A172 (cell line): ENCODE data around the gene AUTS2. TPM values are rescaled to one million over a fixed set of nuclear protein-coding genes. Genes with fewer than 3 reads are reported as not detected.

Experiments used
- DNase-seq: peaks from one replicate; pipeline ENCODE4 v3.0.0-alpha.2; 2015; ENCODE audit warnings: low spot score
- total RNA-seq: library from RNA; depleted of rRNA; stranded (reverse); fragments of >200 nt; shearing (Covaris generic); gene quantifications from 2 replicates; pipeline ENCODE4 v1.2.3, GENCODE V29; 2014

Gene AUTS2
- total RNA-seq, 1 experiment from 2014 or later = 4.6 TPM

DNA sequence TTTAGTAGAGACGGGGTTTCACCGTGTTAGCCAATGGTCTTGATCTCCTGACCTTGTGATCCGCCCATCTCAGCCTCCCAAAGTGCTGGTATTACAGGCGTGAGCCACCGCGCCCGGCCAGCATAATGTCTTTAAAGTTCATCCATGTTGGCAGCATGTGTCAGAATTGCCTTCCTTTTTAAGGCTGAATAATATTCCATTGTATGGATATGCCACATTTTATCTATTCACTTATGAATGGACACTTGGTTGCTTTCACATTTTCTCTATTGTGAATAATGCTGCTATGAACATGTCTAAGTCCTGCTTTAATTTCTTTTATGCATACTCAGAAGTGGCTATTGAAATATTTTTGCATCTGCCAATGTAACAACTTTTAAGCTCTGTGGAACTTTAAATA lies 779.7 kb downstream of the AUTS2 start:
- no peak for DNase-seq

DNA sequence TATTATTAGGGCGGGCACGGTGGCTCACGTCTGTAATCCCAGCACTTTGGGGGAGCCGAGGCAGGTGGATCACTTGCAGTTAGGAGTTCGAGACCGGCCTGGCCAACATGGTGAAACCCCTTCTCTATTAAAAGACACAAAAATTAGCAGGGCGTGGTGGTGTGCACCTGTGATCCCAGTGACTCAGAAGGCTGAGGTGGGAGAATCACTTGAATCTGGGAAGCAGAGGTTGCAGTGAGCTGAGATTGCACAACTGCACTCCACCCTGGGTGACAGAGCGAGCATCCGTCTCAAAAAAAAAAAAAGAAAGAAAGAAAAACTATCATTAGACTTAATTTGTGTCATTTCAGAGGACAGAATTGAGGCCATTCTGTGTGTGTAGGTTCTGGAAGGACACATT lies 780.9 kb downstream of the AUTS2 start:
- DNase-seq = no peak

DNA sequence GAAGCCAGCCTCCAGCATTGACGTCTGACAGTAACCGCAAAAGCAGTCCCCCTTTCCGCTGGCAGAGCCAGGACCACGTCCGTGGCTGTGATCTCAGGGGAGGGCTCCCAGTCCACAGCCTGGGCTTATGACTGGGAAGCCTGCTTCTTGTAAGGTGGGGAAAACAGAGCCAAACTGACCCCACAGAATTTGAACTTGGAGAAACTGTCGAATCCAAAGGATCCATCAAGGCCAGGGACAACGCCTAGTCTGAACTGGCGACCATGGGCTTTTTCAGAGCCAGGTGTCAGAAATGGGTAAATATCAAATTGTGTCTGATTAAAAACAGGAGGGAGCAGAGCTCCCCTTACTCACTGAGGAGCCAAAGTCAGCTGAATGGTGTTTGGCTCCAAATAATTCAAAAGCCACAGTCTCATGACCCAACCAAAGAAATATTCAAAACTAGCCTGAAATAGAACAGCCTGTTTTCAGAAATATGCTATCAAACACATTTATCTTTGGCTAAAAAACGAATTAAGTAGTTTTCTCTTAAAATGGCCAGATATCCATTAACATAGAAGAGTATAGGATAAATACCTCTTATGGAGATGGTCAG lies 782.2 kb downstream of the AUTS2 start:
- DNase-seq = no peak

DNA sequence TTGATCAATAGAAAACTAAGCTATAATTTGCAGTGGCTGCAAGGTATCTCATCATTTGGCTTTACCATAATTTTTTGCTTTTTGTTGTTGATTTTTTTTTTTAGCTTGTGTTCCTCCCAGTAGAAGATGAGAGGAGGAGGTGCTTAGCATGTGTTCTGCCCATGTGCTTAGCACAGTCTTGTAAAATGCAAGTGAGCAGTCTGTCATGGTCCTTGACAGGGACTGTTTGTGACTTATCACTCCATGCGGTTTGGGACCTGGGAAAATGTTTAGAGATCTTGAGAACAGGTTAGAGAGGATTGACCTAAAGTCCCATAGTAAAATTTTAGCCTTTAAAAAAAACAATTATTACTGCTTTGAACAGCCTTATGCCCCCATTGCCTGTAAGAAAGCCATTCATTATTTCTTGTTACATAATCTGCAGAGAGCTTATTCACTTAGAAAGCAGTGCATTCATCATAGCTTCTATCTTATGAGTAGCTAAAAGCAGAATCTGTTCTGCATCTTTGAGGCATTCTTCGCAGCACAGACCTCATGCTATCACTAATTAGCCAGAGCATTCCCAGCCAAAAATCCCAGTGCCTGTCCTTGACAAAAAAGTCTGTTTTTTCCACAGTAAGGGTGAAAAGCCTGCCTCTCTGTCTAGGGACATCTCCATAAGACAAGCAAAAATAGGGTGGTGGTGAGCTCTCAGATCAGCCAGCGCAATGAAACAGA lies 784.9 kb downstream of the AUTS2 start:
- DNase-seq = no peak

DNA sequence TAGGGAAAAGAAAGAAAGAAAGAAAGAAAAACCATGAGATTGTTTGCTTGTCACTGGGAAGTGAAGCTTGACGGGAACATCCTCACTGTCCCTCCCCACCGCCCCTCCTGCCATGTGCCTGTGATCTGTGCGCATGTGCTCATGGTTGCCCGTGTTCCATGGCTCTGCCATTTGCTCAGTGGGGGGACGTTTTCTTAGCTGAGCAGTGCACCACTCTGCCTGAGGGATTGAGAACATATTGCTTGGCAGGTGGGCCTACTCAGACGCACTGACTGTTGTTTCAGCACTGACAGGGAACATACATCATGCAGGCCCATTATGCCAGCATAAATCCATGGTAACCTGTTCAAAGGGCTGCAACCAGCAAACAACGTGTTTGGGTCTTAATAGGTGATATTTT lies 785.7 kb downstream of the AUTS2 start:
- no peak for DNase-seq

DNA sequence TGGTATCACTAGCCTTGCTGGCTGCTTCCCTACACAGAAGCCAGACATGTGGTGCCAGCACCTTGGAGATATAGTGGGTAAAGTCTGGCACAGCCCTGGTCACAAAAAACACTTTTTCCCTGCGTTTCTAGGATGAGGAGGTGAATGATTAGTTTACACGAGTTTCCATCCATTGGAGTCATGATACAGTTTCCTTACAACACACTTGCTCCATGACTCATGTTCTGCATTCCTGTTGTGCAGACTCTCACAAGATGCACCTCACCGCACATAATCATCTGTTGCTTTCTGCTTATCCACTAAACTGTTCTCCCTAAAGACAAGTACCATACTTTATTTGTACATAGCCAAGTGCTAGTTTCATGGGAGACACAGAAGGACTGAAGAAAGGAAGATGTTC lies 786.6 kb downstream of the AUTS2 start:
- peak; percentile 32 for DNase-seq

DNA sequence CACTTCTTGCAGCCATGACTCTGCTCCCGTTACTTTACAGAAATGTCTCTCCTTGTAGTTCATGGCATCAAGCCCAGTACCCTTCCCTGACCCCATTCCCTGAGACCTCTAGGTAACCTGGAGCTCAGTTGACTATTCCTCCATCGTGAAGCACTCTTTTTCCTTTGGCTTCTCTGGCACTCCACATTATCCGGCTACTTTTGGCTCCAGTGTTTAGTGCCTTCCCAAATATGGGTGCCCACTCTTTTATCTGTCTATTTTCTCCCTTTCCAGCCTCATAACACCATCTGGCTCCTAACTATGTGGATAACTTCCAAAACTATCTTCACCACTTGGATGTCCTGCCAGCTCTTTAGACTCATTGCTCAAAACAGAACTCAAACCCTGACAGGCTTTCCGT lies 788.9 kb downstream of the AUTS2 start:
- no peak for DNase-seq

DNA sequence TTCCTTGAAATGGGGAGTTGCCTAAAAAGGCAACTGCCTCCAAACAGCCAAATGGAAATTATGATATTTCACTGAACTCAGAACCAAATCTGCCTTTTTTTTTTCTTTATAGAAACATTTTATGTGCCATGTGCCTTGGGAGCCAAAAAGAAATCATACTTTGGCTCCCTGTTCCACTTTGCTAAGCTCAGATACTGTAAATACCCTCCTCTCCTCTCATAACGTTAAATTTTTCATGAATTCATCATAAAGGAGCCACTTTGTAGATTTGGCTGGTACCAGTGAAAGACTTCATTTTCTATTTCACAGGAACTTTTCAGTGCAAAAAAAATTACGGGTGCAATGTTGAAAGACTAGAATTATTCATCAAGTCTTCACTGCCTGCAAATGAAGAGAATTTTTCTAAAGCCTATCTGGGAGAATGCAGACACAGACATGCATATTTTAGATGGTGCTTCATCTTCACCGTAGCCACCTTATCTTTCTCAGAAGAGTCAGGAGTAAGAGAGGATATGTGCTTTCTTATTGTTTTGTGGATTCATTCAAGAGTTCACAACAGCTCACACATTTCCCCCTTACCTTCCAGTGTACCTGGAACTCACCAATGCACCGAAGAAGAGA lies 791.4 kb downstream of the AUTS2 start:
- no peak for DNase-seq

DNA sequence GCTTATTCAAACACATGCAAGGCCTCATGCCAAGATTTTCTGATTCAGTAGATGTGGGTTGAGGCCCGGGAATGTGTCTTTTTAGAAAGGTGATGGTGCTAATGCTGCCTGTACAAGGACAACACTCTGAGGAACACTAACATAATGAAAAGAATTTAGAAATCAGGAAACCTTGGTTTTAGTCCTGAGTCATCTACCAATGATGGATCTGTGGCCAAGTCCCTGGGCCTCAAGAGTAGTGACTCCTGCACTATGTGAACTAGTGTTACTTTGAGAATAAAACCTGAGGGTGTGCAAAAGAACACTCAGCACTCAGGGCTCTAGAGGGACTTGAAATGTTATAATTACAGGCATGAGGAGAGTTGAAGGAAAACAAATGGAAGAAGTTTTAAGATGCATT lies 792.0 kb downstream of the AUTS2 start:
- DNase-seq = no peak

DNA sequence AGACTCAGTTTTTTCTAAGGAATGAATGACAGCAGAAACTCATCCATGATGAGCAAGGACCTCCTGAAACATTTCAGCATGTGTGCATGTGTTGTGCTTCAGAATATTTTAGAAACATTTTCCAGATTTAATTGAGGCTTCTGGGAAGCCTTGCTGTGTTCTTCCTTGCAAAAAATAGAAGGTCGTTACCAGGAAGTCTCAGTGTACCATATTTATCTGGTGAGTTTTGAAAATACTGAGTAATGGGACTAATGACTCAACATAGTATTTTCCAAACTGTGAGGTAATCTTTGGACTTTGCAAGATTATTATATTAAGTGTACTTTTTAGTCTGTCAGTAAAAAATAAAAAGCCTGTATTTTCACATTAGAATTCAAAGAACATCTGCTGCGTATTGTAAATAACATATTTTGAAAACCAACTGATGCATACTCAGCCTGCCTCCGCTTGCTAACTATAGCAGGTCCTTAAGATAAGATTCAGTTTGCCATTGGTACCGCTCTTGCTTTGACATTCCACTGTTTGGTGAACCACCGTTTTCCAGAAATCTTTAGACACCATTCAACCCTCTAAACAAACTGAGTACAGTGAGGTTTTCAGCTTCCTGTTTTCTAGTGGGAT lies 794.1 kb downstream of the AUTS2 start:
- DNase-seq = no peak

DNA sequence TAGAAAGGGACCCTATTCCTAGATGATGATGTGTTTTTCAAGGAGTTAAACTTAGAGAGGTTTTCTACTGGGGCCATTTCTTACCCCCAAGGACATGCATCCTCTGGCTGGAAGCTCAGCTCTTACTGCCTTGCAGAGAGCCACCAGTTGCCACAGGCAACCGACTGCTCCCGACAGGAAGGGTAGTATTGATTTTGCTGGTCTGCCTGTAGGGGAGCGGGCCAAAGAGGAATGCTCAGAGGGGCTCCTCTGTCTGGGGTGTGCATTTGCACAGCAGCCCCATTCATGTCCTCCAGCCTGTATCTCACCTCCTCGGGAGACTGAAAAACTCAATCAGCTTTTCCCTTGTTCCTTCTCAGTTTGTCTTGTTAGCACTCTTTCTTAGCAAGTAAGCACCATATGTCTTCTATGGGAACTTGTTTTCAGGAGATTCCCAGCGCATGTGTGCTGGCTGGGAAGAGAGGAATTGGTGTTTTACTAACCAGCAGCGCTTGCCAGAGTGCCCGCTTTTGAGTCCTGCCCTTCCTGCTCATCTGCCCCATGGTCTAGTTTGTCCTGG lies 794.7 kb downstream of the AUTS2 start:
- DNase-seq = no peak

DNA sequence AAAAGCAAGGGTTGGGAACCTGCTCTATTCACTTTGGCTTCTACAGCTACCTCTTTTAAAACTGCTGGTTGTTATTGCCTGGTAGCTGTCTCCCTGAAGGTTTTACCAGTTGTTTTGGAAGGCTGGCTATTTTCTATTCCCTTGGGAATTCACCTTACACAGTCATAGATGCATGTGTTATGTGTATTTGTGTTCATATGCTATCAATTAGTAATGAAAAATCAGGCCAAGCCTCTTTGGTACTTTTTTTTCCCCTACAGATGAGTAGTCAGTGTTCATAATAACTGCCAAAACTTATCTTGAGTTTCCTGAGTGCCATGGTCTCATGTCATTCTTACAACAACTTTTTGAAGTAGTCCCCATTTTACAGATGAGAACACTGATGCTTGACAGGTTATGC lies 795.7 kb downstream of the AUTS2 start:
- DNase-seq = no peak

DNA sequence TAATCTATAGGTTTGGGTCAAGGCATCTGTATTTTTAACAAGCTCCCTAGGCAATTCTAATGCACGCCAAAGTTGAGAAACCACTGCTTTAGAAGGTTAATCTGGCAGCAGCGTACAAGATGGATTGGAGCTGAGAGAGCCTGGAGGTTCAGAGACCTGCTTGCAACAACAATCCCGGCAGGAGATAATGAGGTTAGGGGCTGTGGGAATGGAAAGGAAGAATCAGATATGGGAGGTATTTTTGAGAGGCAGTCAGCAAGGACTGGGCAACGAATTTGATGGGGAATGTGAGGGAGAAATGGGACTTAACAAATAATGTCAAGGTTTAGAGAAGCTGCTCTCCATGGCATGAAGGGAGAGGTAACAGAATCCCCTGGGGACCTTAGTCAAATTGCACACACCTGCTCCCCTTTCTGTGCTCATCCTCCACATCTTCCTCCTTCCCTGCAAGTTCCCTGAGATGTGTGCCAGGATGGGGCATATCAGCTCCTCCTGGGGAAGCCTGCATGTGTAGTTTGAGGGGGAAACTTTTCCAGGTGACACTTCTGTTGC lies 802.6 kb downstream of the AUTS2 start:
- no peak for DNase-seq

DNA sequence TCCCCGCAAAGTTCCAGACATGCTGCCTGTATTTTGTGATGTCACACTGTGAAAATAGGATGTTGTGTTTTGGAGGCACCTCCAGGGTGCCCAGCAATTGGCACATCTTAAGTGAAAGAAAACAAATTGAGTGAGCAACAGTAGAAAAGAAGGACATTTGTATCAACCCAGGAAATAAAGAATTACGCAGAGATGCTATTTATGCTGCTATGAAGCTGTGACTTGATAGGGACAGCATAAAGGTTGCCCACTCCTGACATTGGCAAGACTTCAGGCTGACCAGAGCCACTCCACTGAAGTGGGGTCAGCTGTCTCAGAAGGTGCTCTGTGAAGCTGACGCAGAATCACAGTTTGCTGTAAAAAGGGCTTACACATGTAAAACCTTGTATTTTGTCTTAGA lies 803.8 kb downstream of the AUTS2 start:
- no peak for DNase-seq

DNA sequence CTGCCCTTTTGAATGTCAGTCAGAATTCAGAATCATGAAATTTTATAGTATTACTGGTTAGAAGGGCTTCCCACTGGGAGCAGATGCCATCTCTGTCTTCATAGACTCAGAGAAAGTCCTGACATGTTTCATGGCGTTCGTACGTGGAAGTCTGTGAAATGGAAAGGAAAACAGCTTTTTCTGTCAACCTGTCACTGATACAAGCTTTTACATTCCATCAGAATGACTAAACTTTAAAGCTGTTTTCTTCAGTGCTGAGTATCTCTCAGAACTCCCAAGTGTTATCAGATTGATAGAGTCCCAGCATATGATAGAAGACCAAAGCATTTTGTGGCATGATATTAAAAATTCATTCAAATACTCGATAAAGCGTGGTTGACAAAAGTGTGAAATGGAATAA lies 807.0 kb downstream of the AUTS2 start:
- DNase-seq = peak; percentile 42

DNA sequence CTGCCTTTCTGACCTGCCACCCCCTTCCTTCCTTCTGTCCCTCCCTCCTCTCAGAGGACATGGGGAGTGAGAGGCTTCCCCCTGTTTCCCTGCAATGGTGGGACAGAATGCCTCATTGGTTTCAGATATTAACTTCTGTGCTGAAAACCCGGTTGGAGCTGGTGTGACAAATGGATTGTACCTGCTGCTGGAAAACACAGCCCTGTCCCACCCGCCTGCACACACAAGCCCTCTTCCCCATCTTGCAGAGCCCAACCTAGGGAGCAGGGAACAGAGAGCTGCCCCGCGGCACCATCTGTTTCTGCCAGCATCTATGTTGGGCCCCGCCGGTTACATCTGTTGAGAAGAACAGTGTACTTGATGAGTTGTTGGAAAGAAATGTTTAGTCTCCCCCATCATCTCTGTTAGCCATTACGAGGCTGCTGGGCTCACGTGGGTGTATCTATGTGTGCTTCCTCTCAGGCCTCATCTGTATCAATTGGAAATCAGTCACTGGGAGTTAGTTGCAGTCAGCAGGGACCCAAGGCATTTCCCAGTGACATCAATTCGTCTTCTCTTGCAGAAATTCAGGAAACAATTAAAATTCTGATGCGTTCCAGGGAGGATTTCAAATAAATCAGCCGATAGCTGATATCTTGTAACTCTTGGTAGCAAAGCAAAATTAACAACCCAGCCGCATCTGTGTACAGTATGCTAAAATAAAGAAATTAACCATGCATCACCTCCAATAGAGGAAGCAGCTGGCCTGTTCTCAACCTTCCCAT lies 808.1 kb downstream of the AUTS2 start:
- no peak for DNase-seq

DNA sequence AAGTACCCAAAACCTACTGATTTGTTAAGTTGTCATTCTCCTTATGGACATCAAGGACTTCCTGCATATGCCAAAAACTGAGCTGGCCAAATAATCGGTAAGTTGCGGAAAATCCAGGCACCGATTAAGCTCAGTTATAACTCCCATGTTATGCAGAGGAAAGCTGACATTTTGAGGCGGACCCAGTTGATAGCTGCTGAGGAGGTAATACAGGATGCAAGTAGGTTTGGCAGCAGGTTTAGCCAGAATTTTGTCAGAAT lies 808.6 kb downstream of the AUTS2 start:
- DNase-seq = no peak

DNA sequence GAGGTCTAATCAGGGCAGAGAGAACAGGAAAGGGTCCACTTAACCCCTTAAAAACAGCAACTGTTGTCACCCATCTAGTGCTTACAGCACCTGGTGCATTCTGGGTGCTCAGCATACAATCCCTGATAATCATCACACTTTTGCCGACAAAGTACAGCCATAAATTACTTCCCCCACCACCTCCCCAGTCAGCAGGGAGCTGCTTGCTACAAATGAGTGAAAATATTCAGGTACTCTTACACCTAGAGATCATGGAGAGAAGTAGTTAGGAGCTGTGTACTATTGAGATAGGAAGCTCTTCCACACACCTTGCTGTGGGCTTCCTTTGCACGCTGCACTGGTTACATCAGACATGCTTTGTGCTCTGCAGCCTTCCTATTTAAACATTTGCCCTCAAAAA lies 810.2 kb downstream of the AUTS2 start:
- DNase-seq = no peak

DNA sequence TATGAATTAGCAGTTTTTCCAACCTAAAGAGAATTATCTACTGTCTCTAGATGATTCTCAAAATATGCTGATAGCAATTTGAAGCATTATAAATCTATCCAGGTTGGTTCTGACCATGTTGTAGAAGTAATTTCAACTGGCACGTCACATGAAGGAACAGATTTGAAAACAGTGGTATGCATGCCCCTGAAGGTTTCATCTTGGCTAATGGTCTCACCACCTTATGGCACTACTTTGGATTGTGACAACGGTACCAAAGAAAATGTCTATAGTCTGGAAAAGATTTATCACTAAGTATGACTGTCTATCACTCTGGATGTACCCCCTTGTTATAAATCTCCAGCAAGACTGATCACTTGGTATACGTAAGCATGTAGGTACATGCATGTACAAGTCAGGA lies 810.6 kb downstream of the AUTS2 start:
- no peak for DNase-seq

DNA sequence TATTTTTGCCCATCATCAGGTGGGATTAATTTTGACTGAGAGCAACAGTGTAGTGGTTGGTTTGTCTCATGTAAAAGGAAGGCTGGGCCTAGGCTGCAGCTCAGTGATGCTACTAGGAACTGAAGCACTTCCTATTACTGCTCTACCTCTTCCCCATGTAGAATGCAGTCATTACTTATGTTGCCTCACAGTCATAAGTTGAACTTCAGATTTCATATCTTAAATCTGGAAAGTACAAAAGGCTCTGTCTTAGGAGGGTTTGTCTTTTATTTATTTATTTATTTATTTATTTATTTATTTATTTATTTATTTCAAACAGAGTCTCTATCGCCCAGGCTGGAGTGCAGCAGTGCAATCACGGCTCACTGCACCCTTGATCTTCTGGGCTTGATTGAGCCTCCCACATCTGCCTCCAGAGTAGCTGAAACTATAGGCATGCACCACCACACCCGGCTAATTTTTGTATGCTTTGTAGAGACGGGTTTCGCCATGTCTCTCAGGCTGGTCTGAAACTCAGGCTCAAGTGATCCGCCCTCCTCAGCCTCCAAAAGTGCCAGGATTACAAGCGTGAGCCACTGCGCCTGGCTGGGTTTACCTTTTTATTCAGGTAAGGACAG lies 812.0 kb downstream of the AUTS2 start:
- no peak for DNase-seq

DNA sequence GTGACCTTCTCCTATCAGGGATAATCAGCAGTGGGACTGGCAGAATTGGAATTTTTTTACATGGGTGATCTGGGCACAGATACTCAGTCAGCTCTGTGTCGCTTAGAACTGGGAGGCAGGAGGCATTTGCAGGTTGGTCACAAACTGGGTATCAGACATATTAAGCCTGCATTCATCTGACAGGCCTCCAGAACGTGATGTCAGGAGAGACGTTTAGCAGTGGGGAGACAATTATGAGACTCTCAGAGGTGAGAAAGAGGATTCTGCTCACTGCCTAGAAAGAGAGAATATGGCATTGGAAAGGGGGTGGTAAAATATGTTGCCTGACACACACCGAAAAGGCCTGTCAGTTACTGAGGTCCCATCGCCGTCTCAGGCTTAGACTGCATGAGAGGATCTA lies 816.1 kb downstream of the AUTS2 start:
- no peak for DNase-seq
